Neural progenitor cell (in vitro differentiated cells): ENCODE results near the gene POLK.

ENCODE experiments used
- EZH2 ChIP-seq: fragments of 200-600 bp; sonication (generic); IDR thresholded peaks from 2 replicates; pipeline ENCODE4 v1.6.1; 2017; ENCODE audit warnings: antibody characterized with exemption, mild to moderate bottlenecking, moderate library complexity
- EZH2phosphoT487 ChIP-seq: fragments of 200-600 bp; sonication (generic); IDR thresholded peaks from 2 replicates; pipeline ENCODE4 v1.6.1; 2017; ENCODE audit warnings: antibody characterized with exemption
- TF ChIP-seq, protein P1 (sequence below): fragments of 200-600 bp; sonication (generic); IDR thresholded peaks from 2 replicates; pipeline ENCODE4 v1.5.1; 2017; ENCODE audit warnings: antibody characterized with exemption, mild to moderate bottlenecking

- TF ChIP-seq, protein P1, sequence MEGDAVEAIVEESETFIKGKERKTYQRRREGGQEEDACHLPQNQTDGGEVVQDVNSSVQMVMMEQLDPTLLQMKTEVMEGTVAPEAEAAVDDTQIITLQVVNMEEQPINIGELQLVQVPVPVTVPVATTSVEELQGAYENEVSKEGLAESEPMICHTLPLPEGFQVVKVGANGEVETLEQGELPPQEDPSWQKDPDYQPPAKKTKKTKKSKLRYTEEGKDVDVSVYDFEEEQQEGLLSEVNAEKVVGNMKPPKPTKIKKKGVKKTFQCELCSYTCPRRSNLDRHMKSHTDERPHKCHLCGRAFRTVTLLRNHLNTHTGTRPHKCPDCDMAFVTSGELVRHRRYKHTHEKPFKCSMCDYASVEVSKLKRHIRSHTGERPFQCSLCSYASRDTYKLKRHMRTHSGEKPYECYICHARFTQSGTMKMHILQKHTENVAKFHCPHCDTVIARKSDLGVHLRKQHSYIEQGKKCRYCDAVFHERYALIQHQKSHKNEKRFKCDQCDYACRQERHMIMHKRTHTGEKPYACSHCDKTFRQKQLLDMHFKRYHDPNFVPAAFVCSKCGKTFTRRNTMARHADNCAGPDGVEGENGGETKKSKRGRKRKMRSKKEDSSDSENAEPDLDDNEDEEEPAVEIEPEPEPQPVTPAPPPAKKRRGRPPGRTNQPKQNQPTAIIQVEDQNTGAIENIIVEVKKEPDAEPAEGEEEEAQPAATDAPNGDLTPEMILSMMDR, result no peak
- TF ChIP-seq EZH2 (no peak), EZH2phosphoT487 (no peak)
Observed at GRCh38 chr5:75600535-75600934, 88.8 kb downstream of the POLK start.
